Esophagus muscularis mucosa (tissue), 4 donors: Measurements from ENCODE around the gene ARHGDIB. TPM values are rescaled to one million over a fixed set of nuclear protein-coding genes. Genes with fewer than 3 reads are reported as not detected.

Experiments
- DNase-seq: peaks from one replicate; pipeline ENCODE4 v3.0.0-alpha.2; 2017; ENCODE audit errors: extremely low spot score
- H3K27ac ChIP-seq, 4 donors: fragments of 200-600 bp; sonication (generic); replicated peaks in 1 of 4; 1 replicate in 3 of 4; 2 replicates in 1 of 4; pipeline ENCODE4 v1.5.1; 2016 to 2019; ENCODE audit warnings: mild to moderate bottlenecking in 1 of 4
- H3K27me3 ChIP-seq, 4 donors: fragments of 200-600 bp; sonication (generic); one replicate each; pipeline versions ENCODE4 v1.5.1 to v1.6.0; 2016 to 2019
- H3K36me3 ChIP-seq, 4 donors: fragments of 200-600 bp; sonication (generic); one replicate each; pipeline ENCODE4 v1.5.1; 2016 to 2019
- H3K4me1 ChIP-seq, 4 donors: fragments of 200-600 bp; sonication (generic); one replicate each; pipeline ENCODE4 v1.5.1; 2016 to 2019
- H3K4me3 ChIP-seq, 4 donors: fragments of 200-600 bp; sonication (generic); 1 replicate in 2 of 4; 2 replicates in 2 of 4; pipeline ENCODE4 v1.5.1; 2016 to 2019; ENCODE audit warnings: mild to moderate bottlenecking in 4 of 4, moderate library complexity in 1 of 4
- H3K9me3 ChIP-seq, 4 donors: fragments of 200-600 bp; sonication (generic); 1 replicate in 3 of 4; 2 replicates in 1 of 4; pipeline ENCODE4 v1.5.1; 2016 to 2019
- CTCF ChIP-seq, 3 experiments: fragments of 200-600 bp in 2 of 3; fragments of 450-650 bp in 1 of 3; sonication (generic) in 2 of 3; IDR thresholded peaks; one replicate each; pipeline ENCODE4 v1.5.1; 2017 to 2019; ENCODE audit warnings: antibody characterized with exemption in 3 of 3, mild to moderate bottlenecking in 2 of 3, moderate library complexity in 1 of 3
- EP300 ChIP-seq: sonication (generic); formaldehyde crosslinking; IDR thresholded peaks from one replicate; pipeline ENCODE4 v1.6.1; 2017; ENCODE audit warnings: antibody characterized with exemption
- POLR2A ChIP-seq: fragments of 450-650 bp; IDR thresholded peaks from one replicate; pipeline ENCODE4 v1.6.1; 2017; ENCODE audit warnings: antibody characterized with exemption, moderate library complexity, mild to moderate bottlenecking, low read depth
- POLR2AphosphoS5 ChIP-seq, 2 donors: sonication (generic); formaldehyde crosslinking; IDR thresholded peaks; one replicate each; pipeline ENCODE4 v1.6.1; 2017; ENCODE audit warnings: antibody characterized with exemption in 2 of 2
- WGBS: methylation state at CpG from one replicate; pipeline ENCODE4 v1.1.5; 2018; 5-methylcytosine and 5-hydroxymethylcytosine counted together
- intact Hi-C: fragments of 100-400 bp; cut with DNase I; formaldehyde crosslinking; loops from one replicate; pipeline ENCODE4 v1.15.1; 2023
- total RNA-seq, 4 donors: library from RNA; depleted of rRNA; stranded (reverse); fragments of >200 nt; gene quantifications; one replicate each; pipeline versions ENCODE4 v1.1.0 to v1.2.1, GENCODE V29; 2016

Gene ARHGDIB
- total RNA-seq, 4 donors from 2014 or later, result 43.6 to 123 (median 84.5) TPM

GRCh38 chr12:14984766-14985285 is 23.4 kb upstream of the ARHGDIB start:
- no peak for DNase-seq
- 61% methylated on average over 1 of the region's 1 CpG for WGBS
- Histone ChIP-seq H3K9me3 (no peaks in the 10 kb centered on the region), H3K4me3 (no peak overlapping the region), H3K4me1 (peaks cover 0 to 4% (median 0%) of the 10 kb centered on the region in 4 donors), H3K27ac (no peak overlapping the region), H3K36me3 (no peaks in the 10 kb centered on the region), H3K27me3 (no peaks in the 10 kb centered on the region)
- TF ChIP-seq CTCF (IDR thresholded peaks at IDR 0.05) (no peak), EP300 (no peak), POLR2A (no peak), POLR2AphosphoS5 (IDR thresholded peaks at IDR 0.05) (no peak)
- intact Hi-C loops, result no loop called here

- Histone ChIP-seq H3K27me3 (no peaks in the 10 kb centered on the region), H3K4me3 (no peak overlapping the region), H3K9me3 (no peaks in the 10 kb centered on the region), H3K36me3 (no peaks in the 10 kb centered on the region), H3K27ac (no peak overlapping the region), H3K4me1 (peaks cover 0 to 4% (median 0%) of the 10 kb centered on the region in 4 donors)
- DNase-seq, result no peak
- WGBS, result 82% methylated on average over 1 of the region's 1 CpG
- TF ChIP-seq CTCF (IDR thresholded peaks at IDR 0.05) (no peak), POLR2A (no peak), POLR2AphosphoS5 (IDR thresholded peaks at IDR 0.05) (no peak), EP300 (no peak)
- intact Hi-C loops, result no loop called here
These were observed 22.6 kb upstream of the ARHGDIB start for GRCh38 chr12:14984036-14984435.

GRCh38 chr12:14982991-14983390 is 21.6 kb upstream of the ARHGDIB start:
- Histone ChIP-seq H3K27me3 (no peaks in the 10 kb centered on the region), H3K4me3 (no peak overlapping the region), H3K36me3 (no peaks in the 10 kb centered on the region), H3K9me3 (no peaks in the 10 kb centered on the region), H3K4me1 (peaks cover 0 to 4% (median 0%) of the 10 kb centered on the region in 4 donors), H3K27ac (no peak overlapping the region)
- TF ChIP-seq CTCF (IDR thresholded peaks at IDR 0.05), result no peak
- no peak for TF ChIP-seq EP300
- no peak for TF ChIP-seq POLR2A
- TF ChIP-seq POLR2AphosphoS5 (IDR thresholded peaks at IDR 0.05), result no peak
- intact Hi-C loops, result no loop called here
- 63% methylated on average over 2 of the region's 2 CpGs for WGBS
- no peak for DNase-seq

GRCh38 chr12:14982562-14982961 is 21.2 kb upstream of the ARHGDIB start:
- Histone ChIP-seq H3K4me3 (no peak overlapping the region), H3K4me1 (peaks cover 0 to 4% (median 0%) of the 10 kb centered on the region in 4 donors), H3K9me3 (no peaks in the 10 kb centered on the region), H3K27me3 (no peaks in the 10 kb centered on the region), H3K36me3 (no peaks in the 10 kb centered on the region), H3K27ac (no peak overlapping the region)
- 84% methylated on average over 1 of the region's 1 CpG for WGBS
- no peak for DNase-seq
- intact Hi-C loops, result no loop called here
- TF ChIP-seq CTCF (IDR thresholded peaks at IDR 0.05) (no peak), EP300 (no peak)

GRCh38 chr12:14981049-14981448 is 19.6 kb upstream of the ARHGDIB start:
- Histone ChIP-seq H3K27me3 (no peaks in the 10 kb centered on the region), H3K9me3 (no peaks in the 10 kb centered on the region), H3K4me3 (no peak overlapping the region), H3K36me3 (no peaks in the 10 kb centered on the region), H3K27ac (no peak overlapping the region), H3K4me1 (peaks cover 0 to 4% (median 0%) of the 10 kb centered on the region in 4 donors)
- WGBS, result 100% methylated on average over 2 of the region's 2 CpGs
- DNase-seq, result no peak
- no peak for TF ChIP-seq CTCF (IDR thresholded peaks at IDR 0.05)
- TF ChIP-seq EP300, result no peak
- no peak for TF ChIP-seq POLR2AphosphoS5 (IDR thresholded peaks at IDR 0.05)
- TF ChIP-seq POLR2A, result no peak
- intact Hi-C loops, result no loop called here
